Dedifferentiated amniotic fluid mesenchymal stem cell (primary cell): ENCODE data around the gene INCENP.
"Not testable (repeated sequence)": the region's sequence is repeated elsewhere in the genome, so short reads cannot be mapped to it uniquely, and the experiment has no call there.

ENCODE experiments used
- DNase-seq: peaks from one replicate; pipeline ENCODE4 v3.0.0-alpha.2; 2016; ENCODE audit errors: extremely low spot score

The INCENP gene

DNA sequence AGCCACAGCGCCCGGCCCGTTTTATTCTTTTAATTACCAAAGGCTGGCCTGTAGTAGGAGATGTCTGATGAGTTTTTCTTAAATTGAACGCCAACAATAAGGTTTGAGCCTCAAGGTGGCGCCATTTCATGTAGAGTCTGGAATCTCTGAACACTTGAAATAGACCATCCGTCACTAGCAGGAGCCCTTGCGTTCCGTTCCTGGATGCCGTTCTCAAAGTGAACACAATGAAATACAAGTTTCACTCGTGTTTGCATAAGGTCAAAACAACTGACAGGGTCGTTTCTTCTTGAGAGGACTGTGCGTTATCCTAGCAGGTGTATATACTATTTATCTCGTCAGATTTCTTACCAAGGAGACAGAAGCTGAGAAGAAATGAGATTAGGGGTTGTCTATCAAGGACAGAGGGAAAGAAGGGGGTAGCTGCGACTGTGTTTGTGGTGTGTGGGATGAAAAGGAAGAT, 47.5 kb downstream of the INCENP start:
- peak; percentile 47 for DNase-seq

DNA sequence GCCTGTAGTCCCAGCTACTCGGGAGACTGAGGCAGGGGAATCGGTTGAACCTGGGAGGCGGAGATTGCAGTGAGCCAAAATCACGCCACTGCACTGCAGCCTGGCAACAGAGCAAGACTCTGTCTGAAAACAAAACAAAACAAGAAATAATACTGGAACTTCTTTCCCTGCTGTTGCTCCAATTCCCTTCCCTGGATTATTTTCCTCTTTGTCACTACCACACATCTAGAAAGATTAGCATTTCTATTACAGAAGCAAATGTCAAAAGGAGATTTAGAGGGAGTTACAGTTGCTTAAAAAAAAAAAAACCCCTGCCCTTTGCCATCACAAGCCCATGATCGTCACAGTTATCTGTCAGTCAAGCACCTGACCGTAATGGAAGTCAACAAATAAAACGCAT, 48.5 kb downstream of the INCENP start:
- no peak for DNase-seq

- no peak for DNase-seq
Observed at GRCh38 chr11:62176766-62177165, 53.0 kb downstream of the INCENP start.

- no peak for DNase-seq
Observed at GRCh38 chr11:62179995-62180394, 56.2 kb downstream of the INCENP start.

- DNase-seq = no peak
Observed at GRCh38 chr11:62181097-62181496, 57.3 kb downstream of the INCENP start.

DNA sequence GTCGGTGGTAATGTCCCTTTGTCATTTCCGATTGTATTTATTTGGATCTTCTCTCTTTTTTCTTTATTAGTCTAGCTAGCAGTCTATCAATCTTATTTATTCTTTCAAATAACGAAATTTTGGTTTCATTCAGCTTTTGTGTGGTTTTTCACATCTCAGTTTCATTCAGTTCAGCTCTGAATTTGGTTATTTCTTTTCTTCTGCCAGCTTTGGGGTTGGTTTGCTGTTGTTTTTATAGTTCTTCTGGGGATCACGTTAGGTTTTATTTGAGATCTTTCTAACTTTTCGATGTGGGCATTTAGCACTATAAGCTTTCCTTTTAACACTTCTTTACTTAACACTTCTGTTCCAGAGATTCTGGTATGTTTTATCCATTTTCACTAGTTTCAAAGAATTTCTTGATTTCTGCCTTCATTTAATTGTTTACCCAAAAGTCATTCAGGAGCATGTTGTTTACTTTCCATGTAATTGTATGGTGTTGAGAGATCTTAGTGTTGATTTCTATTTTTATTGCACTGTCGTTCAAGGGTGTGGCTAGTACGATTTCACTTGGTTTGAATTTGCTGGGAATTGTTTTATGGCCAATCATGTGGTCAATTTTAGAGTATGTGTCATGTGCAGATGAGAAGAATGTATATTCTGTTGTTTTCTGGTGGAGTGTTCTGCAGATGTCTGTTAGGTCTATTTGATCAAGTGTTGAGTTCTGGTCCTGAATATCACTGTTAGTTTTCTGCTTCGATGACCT, 58.5 kb downstream of the INCENP start:
- no peak for DNase-seq

DNA sequence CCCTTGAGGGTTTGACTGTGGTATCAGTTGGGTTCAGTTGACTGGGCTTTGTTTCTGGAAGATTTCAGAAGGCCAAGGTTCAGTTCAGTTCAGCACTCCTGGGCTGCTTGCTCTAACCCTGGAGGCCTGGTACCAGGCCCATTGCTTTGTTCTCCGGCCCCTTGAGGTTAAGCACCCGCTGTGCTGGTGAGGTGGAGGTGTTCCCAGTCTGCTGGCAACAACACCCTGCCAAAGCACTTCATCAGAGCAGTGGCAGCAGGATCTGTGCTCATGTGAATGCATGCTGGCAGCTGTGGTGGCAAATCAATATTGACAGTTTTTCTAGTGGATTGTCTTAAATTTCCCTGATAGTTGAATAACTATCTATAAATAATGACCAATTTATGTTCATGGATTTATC, 62.4 kb downstream of the INCENP start:
- DNase-seq = no peak

- no peak for DNase-seq
Observed at GRCh38 chr11:62190011-62190410, 66.2 kb downstream of the INCENP start, which contains the start of gene SCGB1D1. SCGB1D1 (plus strand) TSS chr11:62190216; CDS start chr11:62190285, 69 bp downstream.

- no peak for DNase-seq
Observed at GRCh38 chr11:62193952-62194351, 70.1 kb downstream of the INCENP start.

DNA sequence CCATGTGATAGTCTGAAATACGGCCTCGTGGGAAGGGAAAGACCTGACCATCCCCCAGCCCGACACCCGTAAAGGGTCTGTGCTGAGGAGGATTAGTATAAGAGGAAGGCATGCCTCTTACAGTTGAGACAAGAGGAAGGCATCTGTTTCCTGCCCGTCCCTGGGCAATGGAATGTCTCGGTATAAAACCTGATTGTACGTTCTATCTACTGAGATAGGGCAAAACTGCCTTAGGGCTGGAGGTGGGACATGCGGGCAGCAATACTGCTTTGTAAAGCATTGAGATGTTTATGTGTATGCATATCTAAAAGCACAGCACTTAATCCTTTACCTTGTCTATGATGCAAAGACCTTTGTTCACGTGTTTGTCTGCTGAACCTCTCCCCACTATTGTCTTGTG, 71.2 kb downstream of the INCENP start:
- not testable (repeated sequence) for DNase-seq

- DNase-seq = no peak
Observed at GRCh38 chr11:62195945-62196344, 72.1 kb downstream of the INCENP start.

- not testable (repeated sequence) for DNase-seq
Observed at GRCh38 chr11:62197400-62197799, 73.6 kb downstream of the INCENP start.

GRCh38 chr11:62201376-62201775, 77.6 kb downstream of the INCENP start:
- no peak for DNase-seq
